GM18517 (cell line): ENCODE measurements around the gene CREB3L1.
"Not testable (repeated sequence)": the region's sequence is repeated elsewhere in the genome, so short reads cannot be mapped to it uniquely, and the experiment has no call there.

Experiments used
- ATAC-seq: cut with Tn5 transposase; IDR thresholded peaks from one replicate; pipeline ENCODE4 v1.9.1; 2021; ENCODE audit warnings: mild to moderate bottlenecking, moderate library complexity; ENCODE audit not compliant: unreplicated experiment

CREB3L1 gene

DNA sequence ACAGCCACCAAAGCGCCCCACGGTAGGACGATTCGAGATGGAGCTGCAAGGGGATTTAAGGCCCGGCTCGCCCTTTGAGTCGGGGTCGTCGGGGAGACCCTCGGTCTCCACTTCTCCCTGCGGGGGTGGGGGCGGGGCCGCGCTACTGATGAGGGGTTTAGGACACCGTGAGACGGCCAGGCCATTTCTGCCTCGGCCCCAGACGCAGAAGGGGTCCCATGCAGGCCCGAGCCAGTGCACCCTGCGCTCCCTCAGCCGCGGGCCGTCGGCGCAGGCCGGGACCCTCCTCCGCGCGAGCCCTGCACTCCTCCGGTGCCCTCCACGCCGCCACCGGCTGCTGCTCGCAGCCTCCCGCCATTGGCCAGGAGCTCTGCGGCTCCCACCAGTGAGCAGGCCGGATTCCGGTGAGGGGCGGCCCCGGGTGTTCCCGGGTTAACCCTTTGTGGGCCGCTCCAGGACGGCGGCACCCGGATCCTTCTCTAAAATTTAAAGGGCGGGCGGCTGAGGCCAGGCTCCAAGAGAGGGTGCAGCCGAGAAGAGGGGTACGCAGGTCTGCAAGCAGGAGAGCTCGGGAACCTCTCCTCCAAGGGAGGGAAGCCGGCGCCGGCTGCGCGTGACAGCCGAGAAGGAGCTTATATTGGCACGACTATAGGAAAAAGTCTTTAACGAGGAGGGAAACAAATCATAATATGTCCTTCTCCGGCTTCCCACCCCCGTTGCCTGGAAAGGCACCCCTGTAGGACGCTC, 18.0 kb downstream of the CREB3L1 start:
- no peak for ATAC-seq

DNA sequence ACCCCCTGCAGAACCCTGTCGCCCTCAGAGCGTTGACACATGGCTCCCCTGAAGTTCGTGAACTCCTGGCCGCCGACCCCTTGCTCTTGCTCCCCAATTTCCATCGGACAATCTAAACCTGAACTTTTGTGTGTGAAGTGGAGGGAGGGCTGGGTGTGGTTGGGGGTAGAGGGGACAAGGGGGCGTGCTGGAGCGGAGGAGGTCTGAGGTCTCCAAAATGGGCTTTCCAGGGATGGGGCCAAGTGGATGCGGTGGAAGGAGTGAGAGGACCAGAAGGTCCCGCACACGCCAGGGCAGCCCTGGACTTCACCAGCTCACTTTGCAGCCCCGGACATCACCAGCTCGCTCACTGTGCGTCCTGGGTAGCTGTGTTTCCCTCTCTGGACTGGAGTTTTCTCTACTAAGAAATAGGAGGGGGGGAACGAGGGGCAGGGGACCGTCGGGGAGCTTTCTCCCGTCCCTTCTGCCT, 18.6 kb downstream of the CREB3L1 start:
- no peak for ATAC-seq

GRCh38 chr11:46296528-46297448, 19.3 kb downstream of the CREB3L1 start:
- no peak for ATAC-seq

DNA sequence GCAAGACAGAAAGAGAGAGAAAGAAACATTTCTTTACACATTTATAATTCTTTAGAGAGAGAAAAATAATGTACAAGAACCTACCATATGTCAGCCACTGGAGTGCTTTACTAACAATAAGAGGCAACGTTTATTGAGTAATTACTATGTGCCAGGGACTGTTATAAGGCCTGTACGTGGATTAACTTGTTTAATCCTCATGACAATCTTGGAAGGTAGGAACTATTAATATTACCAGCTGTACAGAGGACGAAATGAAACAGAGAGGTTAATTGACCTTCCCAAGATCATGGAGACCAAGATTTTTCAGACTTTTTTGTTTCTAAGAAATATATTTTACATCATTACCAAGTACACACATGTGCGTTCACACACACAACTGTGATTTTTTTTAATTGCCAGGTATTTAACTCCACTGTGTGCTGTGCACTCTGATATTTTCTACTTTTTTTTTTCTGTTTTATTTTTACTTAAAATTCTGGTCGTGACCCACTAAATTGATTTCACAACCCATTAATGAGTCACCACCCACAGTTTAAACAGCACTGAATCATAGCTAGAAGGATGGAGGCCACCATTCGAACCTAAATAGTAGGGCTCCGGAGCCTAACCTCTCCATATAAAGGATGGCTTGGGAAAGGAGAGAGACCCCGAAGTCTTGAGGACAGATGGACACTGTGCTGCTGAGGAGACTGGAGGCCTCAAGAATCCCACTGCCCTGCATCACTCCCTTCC, 21.4 kb downstream of the CREB3L1 start:
- ATAC-seq, result no peak

DNA sequence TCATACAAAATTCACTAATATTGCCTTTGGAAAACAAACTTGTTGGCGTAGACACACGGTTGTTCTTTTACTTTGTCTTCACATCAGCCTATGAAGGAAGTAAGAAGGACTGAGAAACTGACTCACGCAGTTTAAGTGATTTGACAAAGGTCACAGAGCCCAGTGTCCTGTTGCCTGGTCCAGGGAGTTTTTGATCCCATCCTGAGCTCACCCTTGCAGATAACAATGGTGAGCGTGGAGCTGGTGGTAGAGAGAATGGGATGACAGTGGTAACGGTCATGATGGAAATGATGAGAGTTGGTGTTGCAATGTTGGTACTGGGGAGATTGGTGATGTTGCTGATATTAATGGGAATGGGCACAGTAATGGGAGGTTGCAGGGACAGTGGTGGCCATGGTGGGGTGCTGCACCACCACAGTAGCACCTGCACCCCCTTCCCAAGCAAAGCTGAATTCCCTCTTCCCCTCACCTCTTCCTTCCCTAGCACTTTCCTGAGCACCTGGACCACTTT, 22.0 kb downstream of the CREB3L1 start:
- no peak for ATAC-seq

DNA sequence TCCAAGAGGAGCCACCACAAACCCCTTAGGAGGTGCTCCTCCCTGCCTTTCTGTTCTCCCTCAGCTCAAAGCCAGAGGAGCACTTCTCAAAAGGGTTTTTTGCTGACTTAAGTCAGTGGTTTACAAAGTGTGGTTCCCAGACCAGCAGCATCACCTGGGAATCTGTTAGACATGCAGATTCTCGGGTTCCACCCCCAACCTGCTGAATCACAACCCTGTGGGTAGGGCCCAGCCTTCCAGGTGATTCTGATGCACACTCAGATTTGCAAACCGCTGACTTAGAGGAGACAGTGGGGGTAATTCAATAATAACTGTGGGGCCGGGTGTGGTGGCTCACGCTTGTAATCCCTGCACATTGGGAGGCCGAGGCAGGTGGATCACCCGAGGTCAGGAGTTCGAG, 22.8 kb downstream of the CREB3L1 start:
- ATAC-seq, result no peak

DNA sequence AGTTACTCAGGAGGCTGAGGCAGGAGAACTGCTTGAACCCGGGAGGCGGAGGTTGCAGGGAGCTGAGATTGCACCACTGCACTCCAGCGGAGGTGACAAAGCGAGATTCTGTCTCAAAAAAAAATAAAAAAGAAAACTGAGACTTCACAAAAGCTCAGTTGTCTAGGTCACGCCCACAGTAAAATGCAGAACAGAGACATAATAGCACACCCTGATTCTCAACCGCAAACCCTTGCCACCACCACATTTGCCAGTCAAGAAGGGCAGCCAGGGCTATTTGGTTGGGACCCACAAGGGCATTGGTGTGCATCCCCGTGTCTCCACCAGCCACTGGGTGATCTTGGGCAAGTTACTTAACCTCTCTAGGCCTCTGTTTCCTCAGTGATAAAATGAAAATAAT, 25.4 kb downstream of the CREB3L1 start:
- ATAC-seq, result peak; percentile 91

- ATAC-seq, result not testable (repeated sequence)
Observed at GRCh38 chr11:46304036-46304435, 26.6 kb downstream of the CREB3L1 start.

GRCh38 chr11:46304605-46305179, 27.2 kb downstream of the CREB3L1 start:
- no peak for ATAC-seq

DNA sequence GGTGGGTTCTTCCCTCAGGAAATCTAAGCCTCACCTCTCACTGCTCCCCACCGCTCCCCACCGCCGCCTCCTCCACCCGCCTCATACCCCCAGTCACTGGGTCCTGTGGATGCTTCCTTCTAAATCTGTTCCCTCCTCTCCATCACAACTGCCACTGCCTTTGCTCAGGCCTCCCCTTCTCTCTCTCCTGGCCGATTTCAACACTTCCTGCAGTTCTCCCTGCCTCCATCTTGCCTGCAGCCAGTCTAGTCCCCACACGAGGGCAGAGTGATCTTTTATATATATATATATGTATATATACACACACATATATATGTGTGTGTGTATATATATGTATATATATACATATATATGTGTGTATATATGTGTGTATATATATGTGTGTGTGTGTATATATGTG, 27.8 kb downstream of the CREB3L1 start:
- no peak for ATAC-seq

- no peak for ATAC-seq
Observed at GRCh38 chr11:46306296-46306853, 28.9 kb downstream of the CREB3L1 start.

DNA sequence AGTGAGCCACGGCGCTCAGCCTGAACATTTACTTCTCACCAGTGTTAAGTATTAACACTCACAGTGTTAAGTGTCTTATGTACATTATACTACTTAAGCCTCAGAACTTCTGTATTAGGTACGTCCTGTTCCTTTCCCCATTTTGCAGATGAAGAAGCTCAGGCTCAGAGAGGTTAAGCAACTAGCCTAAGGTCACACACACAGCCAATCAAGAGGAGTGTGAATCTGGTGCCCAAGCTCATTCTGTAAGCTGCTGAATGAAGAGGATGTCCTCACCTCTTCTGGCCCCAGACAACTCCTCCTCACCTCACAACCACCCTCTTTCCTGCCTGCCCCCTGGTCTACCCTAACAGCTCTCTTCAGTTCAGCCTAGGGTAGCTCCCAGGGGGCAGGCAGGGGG, 29.9 kb downstream of the CREB3L1 start:
- ATAC-seq, result no peak

- no peak for ATAC-seq
Observed at GRCh38 chr11:46307785-46308341, 30.4 kb downstream of the CREB3L1 start.

DNA sequence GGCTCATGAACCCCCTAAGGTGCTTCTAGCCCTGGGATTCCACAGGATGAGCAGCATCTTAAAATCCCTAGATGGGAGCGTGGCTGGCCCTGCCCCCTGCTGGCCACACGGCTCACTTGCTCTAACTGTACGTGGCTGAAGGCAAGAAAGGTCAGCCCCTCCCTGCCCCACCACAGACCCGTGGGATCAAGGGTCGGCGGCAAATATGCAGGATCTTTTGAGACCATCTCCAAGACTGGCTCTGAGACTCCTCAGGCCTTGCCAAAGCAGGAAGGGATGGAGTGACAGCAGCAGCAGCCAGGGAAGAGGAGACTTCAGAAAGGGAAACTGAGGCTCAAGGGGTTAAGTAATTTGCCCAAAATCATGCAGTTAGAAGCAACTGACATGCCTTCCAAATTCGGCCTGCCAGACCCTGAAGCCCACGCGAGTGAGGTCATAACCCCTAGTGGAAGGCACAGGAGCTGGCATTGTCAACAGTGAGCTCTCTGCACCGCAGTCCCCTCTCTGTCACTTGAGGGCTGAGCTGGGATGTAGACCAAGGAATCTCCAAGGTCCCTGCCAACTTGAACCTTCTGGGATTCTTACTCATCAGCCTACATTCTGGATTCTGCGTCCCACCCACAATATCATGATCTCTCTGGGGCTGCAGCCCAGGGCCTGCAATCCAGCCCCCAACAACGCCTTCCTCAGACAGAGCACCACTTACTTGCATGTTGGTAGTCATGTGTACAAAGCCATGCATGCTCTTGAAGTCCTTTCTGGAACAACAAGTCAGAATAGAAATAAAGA, 31.4 kb downstream of the CREB3L1 start:
- no peak for ATAC-seq

- ATAC-seq, result no peak
Observed at GRCh38 chr11:46309814-46310259, 32.4 kb downstream of the CREB3L1 start.

DNA sequence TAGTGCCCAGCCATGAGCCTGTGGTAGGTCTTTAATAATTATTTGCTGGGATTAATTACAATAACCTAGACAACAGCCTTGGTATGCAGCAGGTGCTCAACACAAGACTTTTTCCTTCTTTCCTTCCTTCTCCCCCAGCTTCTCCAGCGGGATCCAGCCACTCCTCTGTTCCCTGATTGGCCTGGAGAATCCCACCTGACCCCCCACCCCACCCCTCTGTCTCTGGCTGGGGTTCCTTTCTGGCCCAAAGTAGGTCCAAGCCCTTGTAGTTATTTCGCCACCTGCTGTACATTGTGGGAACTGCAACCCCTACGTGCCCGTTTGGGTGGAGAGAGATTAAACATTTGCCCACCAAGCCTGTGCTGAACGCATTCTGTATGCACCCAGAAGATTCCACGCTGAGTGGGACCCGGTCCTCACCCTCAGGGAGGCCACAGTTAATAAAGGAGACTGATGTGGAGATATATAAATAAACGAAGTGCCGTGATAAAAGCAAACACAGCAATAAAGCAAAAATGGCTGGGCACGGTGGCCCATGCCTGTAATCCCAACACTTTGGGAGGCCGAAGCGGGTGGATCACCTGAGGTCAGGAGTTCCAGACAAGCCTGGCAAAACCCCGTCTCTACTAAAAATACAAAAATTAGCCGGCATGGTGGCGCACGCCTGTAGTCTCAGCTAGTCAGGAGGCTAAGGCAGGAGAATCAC, 37.7 kb downstream of the CREB3L1 start:
- ATAC-seq, result no peak

DNA sequence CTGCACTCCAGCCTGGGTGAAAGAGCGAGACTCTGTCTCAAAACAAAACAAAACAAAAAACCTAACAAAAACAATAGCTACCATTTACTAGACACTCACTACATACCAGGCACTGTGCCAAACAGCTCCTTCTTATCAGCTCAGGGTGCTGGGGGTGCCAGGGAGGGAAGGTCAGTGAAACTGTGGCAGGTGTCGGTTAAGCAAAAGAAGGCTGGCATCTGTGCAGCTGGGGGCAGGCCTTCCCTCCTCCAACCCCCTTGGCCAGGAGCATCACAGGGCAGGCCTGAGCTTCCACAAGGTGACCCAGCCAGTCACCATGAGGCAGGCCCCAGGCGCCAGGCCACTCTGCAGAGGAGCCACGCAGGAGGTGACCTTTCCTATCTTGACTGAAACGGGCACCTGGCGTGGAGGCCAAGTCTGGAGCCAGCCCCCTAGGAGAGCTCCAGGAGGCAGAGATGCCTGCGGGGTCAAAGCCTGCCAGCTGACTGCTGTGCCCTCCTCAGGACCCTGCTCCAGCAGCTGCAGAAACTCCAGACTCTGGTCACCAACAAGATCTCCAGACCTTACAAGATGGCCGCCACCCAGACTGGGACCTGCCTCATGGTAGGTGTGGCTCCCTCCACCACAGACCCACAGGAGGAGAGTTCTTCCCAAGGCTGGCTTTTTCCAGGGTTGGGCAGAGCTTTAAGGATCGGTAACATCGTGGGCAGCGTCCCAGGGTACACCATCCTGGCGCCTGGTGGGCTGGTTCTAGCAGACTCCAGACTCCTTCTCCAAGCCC, 38.5 kb downstream of the CREB3L1 start:
- no peak for ATAC-seq

DNA sequence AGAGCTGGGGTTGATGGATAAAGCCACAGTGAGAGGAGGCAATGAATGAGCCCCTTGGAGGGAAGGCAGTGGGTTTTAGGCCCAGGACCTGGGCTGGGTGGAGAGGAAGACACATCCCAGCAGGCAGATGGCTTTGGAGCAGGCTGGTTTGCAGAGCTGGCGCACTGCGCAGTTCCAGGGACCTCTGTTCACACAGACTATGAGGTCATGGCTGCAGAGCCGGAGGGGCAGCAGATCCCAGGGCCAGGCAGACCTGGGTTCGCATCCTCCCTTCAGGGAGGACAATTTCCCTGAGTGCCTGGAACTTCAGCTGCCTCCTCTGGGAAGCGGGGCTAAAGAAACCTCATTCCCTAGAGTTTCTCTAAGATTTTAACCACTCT, 41.6 kb downstream of the CREB3L1 start:
- ATAC-seq, result no peak
